Fibroblast of lung (primary cell): ENCODE results near the gene NAA16.

Experiments
- CTCF ChIP-seq, 2 donors: IDR thresholded peaks in 1 of 2; conservative IDR thresholded peaks in 1 of 2; 1 replicate in 1 of 2; 2 replicates in 1 of 2; pipeline ENCODE4 v1.5.1; 2011 to 2012; ENCODE audit warnings: low read length in 2 of 2, control low read depth in 1 of 2, inconsistent platforms in 1 of 2, low read depth in 1 of 2, mild to moderate bottlenecking in 1 of 2
- EZH2 ChIP-seq: IDR thresholded peaks from 2 replicates; pipeline ENCODE4 v1.5.1; 2012; ENCODE audit warnings: low read length, control low read depth, mild to moderate bottlenecking; ENCODE audit errors: missing control alignments

GRCh38 chr13:41408121-41408520 is 97.1 kb downstream of the NAA16 start:
- TF ChIP-seq CTCF (conservative IDR thresholded peaks at IDR 0.05 in 1 of 2, IDR thresholded peaks at IDR 0.05 in 1 of 2; ENCODE audit: low read depth in 1 of 2, low read length in 2 of 2) (no peak), EZH2 (no peak)
